Left ventricle myocardium inferior (tissue), 1 donor: ENCODE measurements around the gene CRKL. TPM values are rescaled to one million over a fixed set of nuclear protein-coding genes. Genes with fewer than 3 reads are reported as not detected.

Experiments used
- DNase-seq: peaks from one replicate; pipeline ENCODE4 v3.0.0-alpha.2; 2020
- H3K27ac ChIP-seq: fragments of 200-600 bp; replicated peaks from 2 replicates; pipeline ENCODE4 v1.8.0; 2021
- H3K27me3 ChIP-seq: fragments of 200-600 bp; 2 replicates; pipeline ENCODE4 v1.8.0; 2021; ENCODE audit warnings: low read depth
- H3K36me3 ChIP-seq: fragments of 200-600 bp; 2 replicates; pipeline ENCODE4 v1.8.0; 2021
- H3K4me1 ChIP-seq: fragments of 200-600 bp; 2 replicates; pipeline ENCODE4 v1.8.0; 2021
- H3K4me3 ChIP-seq: fragments of 200-600 bp; 2 replicates; pipeline ENCODE4 v1.8.0; 2021; ENCODE audit warnings: mild to moderate bottlenecking, moderate library complexity
- H3K9me3 ChIP-seq: fragments of 200-600 bp; replicated peaks from 2 replicates; pipeline ENCODE4 v1.8.0; 2021
- intact Hi-C: fragments of 100-400 bp; cut with micrococcal nuclease; formaldehyde crosslinking; loops from one replicate; pipeline ENCODE4 v1.11.0; 2022
- total RNA-seq: library from RNA; stranded (reverse); fragmentation: NEBNext Ultra II Directional; extraction: Animal tissue kit (Norgen Biotek cat#: 25700); gene quantifications from one replicate; pipeline ENCODE4 v1.2.1, GENCODE V29; 2021
- TF ChIP-seq, protein P1 (sequence below): fragments of 200-600 bp; IDR thresholded peaks from 2 replicates; pipeline ENCODE4 v1.8.0; 2021; ENCODE audit warnings: antibody characterized with exemption, mild to moderate bottlenecking, borderline replicate concordance
- donor health status: DM: no; HTN: yes; CAD: no; lungs with severe emphysema.

The CRKL gene
- total RNA-seq, 1 donor from 2014 or later, result 52.6 TPM

DNA sequence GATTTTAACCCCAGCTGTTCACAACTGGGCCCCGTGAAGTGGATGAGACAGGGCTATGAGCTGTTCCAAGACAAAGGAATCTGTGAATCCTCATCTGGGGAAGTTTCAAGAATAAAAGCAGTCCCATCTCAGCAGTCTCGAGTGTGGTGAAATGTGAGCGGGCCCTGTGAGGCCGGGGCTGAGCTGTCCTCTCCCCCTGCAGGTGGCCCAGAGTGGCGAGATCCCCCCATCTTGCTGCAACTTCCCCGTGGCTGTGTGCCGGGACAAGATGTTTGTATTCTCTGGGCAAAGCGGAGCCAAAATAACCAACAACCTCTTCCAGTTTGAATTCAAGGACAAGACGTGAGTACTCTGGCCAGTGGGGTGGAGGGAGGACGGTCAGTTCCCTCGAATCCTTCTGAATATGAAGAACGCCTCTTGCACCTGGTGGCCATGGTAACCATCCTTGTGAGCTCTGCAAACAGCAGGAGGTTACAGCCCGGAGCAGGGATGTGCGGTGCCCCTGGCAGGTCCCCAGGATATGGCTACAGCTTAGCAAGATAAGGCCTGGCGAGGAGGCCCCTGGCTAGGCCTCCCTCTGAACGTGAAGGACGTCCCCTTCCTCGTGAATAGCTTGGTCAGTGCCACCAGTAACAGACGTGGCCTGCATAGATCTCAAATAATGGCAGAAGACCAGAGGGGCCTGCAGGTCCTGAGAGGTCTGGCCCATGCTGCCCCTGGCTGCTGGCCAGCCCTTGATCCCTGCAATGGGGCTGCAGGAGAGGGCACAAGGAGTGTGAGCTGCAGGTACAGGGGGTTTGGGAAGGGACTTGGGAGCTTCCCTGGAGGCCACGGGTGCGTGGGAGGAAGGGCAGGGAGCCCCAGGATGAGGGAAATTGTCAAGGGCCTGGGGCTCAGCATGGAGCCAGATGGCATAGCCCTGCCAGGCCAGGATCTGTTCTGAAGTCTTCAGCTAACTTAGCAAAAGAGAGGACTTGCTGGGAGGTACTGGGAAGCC is 73.3 kb downstream of the CRKL start:
- no peak for DNase-seq
- TF ChIP-seq, protein P1, sequence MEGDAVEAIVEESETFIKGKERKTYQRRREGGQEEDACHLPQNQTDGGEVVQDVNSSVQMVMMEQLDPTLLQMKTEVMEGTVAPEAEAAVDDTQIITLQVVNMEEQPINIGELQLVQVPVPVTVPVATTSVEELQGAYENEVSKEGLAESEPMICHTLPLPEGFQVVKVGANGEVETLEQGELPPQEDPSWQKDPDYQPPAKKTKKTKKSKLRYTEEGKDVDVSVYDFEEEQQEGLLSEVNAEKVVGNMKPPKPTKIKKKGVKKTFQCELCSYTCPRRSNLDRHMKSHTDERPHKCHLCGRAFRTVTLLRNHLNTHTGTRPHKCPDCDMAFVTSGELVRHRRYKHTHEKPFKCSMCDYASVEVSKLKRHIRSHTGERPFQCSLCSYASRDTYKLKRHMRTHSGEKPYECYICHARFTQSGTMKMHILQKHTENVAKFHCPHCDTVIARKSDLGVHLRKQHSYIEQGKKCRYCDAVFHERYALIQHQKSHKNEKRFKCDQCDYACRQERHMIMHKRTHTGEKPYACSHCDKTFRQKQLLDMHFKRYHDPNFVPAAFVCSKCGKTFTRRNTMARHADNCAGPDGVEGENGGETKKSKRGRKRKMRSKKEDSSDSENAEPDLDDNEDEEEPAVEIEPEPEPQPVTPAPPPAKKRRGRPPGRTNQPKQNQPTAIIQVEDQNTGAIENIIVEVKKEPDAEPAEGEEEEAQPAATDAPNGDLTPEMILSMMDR, result no peak
- Histone ChIP-seq H3K27ac (no peak overlapping the region), H3K36me3 (peaks cover 73% of the 10 kb centered on the region), H3K4me1 (no peaks in the 10 kb centered on the region), H3K9me3 (no peaks in the 10 kb centered on the region), H3K27me3 (no peaks in the 10 kb centered on the region), H3K4me3 (no peak overlapping the region)
- intact Hi-C loops, result no loop called here

DNA sequence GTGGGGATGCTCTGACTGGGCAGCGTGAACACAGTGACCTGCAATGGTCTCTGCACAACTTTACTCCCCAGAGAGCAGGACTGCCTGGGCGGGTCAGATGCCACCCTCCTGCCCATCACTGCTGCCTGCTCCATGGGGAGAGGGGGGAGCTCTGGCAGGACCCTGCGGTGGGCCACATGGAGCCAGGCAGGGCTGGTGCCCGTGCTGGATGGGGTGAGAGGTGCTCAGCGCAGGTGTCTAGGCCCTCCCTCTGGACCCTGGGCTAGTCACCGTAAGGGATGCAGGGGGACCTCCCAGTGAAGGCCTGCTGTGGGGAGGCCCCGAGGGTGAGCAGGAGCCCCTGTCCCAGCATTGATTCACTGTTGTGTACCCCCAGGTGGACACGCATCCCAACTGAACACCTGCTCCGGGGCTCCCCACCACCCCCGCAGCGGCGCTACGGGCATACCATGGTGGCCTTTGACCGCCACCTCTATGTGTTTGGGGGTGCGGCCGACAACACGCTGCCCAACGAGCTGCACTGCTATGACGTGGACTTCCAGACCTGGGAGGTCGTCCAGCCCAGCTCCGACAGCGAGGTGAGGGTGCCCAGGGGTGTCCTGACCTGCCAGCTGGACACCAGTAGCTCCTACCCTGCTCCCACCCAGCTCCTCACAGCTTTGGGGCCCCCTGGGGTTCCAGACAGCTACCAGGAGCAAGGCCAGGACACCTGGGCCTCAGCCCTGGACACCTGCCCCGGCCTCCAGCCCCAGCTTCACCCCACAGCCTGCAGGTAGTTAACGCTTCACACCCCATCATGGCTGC is 74.2 kb downstream of the CRKL start:
- Histone ChIP-seq H3K9me3 (no peaks in the 10 kb centered on the region), H3K27ac (no peak overlapping the region), H3K4me3 (no peak overlapping the region), H3K36me3 (peaks cover 70% of the 10 kb centered on the region), H3K4me1 (no peaks in the 10 kb centered on the region), H3K27me3 (no peaks in the 10 kb centered on the region)
- TF ChIP-seq, protein P1, result no peak
- intact Hi-C loops, result no loop called here
- no peak for DNase-seq

DNA sequence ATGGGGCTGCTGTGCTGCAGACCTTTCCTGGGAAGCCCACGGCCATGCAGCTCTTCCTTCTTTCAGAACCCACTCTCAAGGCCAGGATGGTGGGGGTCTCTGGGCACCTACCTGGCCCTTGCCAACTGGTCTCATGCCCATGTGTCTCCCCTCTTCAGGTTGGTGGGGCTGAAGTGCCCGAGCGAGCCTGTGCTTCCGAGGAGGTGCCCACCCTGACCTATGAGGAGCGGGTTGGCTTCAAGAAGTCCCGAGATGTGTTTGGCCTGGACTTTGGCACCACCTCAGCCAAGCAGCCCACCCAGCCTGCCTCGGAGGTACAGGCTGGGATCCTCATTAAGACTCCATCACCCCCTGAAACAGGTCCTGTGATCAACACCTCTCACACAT is 74.8 kb downstream of the CRKL start:
- Histone ChIP-seq H3K4me3 (no peak overlapping the region), H3K36me3 (peaks cover 66% of the 10 kb centered on the region), H3K27ac (no peak overlapping the region), H3K9me3 (no peaks in the 10 kb centered on the region), H3K27me3 (no peaks in the 10 kb centered on the region), H3K4me1 (no peaks in the 10 kb centered on the region)
- intact Hi-C loops, result no loop called here
- no peak for DNase-seq
- TF ChIP-seq, protein P1, result no peak

DNA sequence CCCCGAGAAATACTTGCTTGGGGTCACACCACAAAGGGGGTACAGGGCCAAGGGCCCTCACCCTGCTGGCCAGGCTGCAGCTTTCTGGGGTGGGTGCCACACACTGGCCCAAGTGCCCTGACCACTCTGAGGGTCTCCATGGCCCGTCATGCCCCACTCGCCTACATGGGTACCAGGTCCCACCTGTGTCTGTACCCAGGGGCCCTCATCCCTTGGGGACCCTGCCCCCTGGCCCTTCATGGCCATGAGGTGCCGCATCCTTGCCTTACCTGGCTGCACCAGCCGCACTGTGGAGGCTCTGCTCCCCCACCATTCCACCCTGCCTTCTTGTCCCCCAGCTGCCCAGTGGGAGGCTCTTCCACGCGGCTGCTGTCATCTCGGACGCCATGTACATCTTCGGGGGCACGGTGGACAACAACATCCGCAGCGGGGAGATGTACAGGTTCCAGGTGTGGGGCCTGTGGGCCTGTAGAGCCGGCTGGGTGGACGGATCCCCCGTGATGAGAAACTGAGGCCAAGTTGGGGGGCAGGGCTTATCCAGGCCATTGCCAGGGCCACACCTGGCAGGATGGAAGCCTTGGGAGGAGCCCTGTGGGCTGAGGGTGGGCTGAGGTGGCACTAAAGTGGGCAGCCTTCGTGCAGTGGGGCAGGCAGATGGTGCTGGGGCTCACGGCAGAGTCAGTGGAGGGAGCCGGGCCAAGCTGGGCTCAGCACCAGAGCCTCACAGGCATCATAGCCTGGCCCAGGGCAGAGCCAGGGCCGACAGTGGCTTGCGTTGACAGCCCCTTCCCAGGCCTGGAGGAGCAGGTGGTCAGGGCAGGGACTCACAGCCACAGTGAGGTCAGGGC is 75.5 kb downstream of the CRKL start:
- Histone ChIP-seq H3K4me1 (no peaks in the 10 kb centered on the region), H3K27ac (no peak overlapping the region), H3K27me3 (no peaks in the 10 kb centered on the region), H3K9me3 (no peaks in the 10 kb centered on the region), H3K4me3 (no peak overlapping the region), H3K36me3 (peaks cover 64% of the 10 kb centered on the region)
- intact Hi-C loops, result no loop called here
- TF ChIP-seq, protein P1, result no peak
- DNase-seq, result no peak
